ENCODE results near the gene SLC39A11.

- TF ChIP-seq CTCF (IDR thresholded peaks at IDR 0.05) (no peak), POLR2A (IDR thresholded peaks at IDR 0.05) (no peak)
Measured at GRCh38 chr17:72761431-72761830, 331.1 kb downstream of the SLC39A11 start.
